IMR-90 (cell line): ENCODE data around the gene SMARCA2. TPM values are rescaled to one million over a fixed set of nuclear protein-coding genes. Genes with fewer than 3 reads are reported as not detected.

ENCODE experiments used
- ATAC-seq: fragments of 200-7000 bp; cut with Tn5 transposase; 2 replicates; pipeline ENCODE4 v1.9.1; 2020; ENCODE audit warnings: low read depth, mild to moderate bottlenecking, moderate library complexity
- BruUV-seq: library from RNA; stranded (reverse); fragments of 400-500 nt; replicated peaks from 2 replicates; lab custom pipeline; 2021; lab: Mats Ljungman, UMichigan
- CTCF ChIA-PET: fragments of 300-600 bp; formaldehyde crosslinking; extraction: SDS; loops from one replicate; lab custom pipeline; 2021; ENCODE audit warnings: antibody characterized with exemption; lab: Yijun Ruan, JAX
- POLR2A ChIA-PET: fragments of 300-600 bp; sonication (Branson Sonifier 250); formaldehyde crosslinking; loops from one replicate; lab custom pipeline; 2022; ENCODE audit warnings: antibody characterized with exemption; ENCODE audit not compliant: unreplicated experiment; lab: Charles Lee
- DNase-seq: peaks from one replicate; pipeline ENCODE4 v3.0.0; 2013
- H2AFZ ChIP-seq: replicated peaks from 2 replicates; pipeline ENCODE3; 2013; ENCODE audit warnings: low read length, mild to moderate bottlenecking; ENCODE audit not compliant: poor library complexity
- H2AK5ac ChIP-seq: 2 replicates; pipeline ENCODE4 v1.6.1; 2013; ENCODE audit warnings: low read depth, low read length, inconsistent platforms
- H2AK9ac ChIP-seq: replicated peaks from 2 replicates; pipeline ENCODE3; 2013; ENCODE audit warnings: mild to moderate bottlenecking, low read depth, low read length, moderate library complexity; ENCODE audit not compliant: poor library complexity
- H2BK120ac ChIP-seq: 2 replicates; pipeline ENCODE4 v1.6.1; 2013; ENCODE audit warnings: low read depth, low read length, inconsistent platforms
- H2BK15ac ChIP-seq: 3 replicates; pipeline ENCODE4 v1.6.1; 2013; ENCODE audit warnings: low read depth, low read length, inconsistent platforms
- H2BK20ac ChIP-seq: 2 replicates; pipeline ENCODE4 v1.6.1; 2013; ENCODE audit warnings: low read depth, mild to moderate bottlenecking, inconsistent platforms, low read length, moderate library complexity
- H2BK5ac ChIP-seq: 2 replicates; pipeline ENCODE4 v1.6.1; 2013; ENCODE audit warnings: mild to moderate bottlenecking, low read depth, low read length, inconsistent platforms; ENCODE audit not compliant: poor library complexity, severe bottlenecking
- H3K14ac ChIP-seq: replicated peaks from 2 replicates; pipeline ENCODE4 v1.6.1; 2013; ENCODE audit warnings: low read depth, low read length, inconsistent platforms
- H3K18ac ChIP-seq: 2 replicates; pipeline ENCODE4 v1.6.1; 2013; ENCODE audit warnings: low read depth, low read length, control low read depth
- H3K23ac ChIP-seq: 2 replicates; pipeline ENCODE4 v1.6.1; 2013; ENCODE audit warnings: low read depth, low read length, inconsistent platforms
- H3K27ac ChIP-seq: 2 replicates; pipeline ENCODE4 v1.5.1; 2013; ENCODE audit warnings: mild to moderate bottlenecking, control low read depth, low read length; ENCODE audit not compliant: insufficient read depth
- H3K27me3 ChIP-seq: 2 replicates; pipeline ENCODE4 v1.6.1; 2013; ENCODE audit warnings: low read length; ENCODE audit not compliant: control insufficient read depth, insufficient read depth
- H3K36me3 ChIP-seq: 2 replicates; pipeline ENCODE4 v1.6.1; 2013; ENCODE audit warnings: low read length, mixed read lengths; ENCODE audit not compliant: control insufficient read depth, insufficient read depth
- H3K4ac ChIP-seq: 2 replicates; pipeline ENCODE4 v1.6.1; 2013; ENCODE audit warnings: low read depth, low read length, inconsistent platforms
- H3K4me1 ChIP-seq: 2 replicates; pipeline ENCODE4 v1.6.1; 2013; ENCODE audit warnings: low read length, mixed read lengths; ENCODE audit not compliant: control insufficient read depth, insufficient read depth
- H3K4me2 ChIP-seq: 2 replicates; pipeline ENCODE4 v1.6.1; 2013; ENCODE audit warnings: low read depth, mild to moderate bottlenecking, control low read depth, low read length, moderate library complexity
- H3K4me3 ChIP-seq: 2 replicates; pipeline ENCODE4 v1.5.1; 2013; ENCODE audit warnings: low read depth, mild to moderate bottlenecking, control low read depth, low read length, moderate library complexity; ENCODE audit not compliant: insufficient read depth
- H3K56ac ChIP-seq: 2 replicates; pipeline ENCODE4 v1.6.1; 2013; ENCODE audit warnings: low read length, inconsistent platforms; ENCODE audit not compliant: insufficient read depth; ENCODE audit errors: extremely low read depth
- H3K79me1 ChIP-seq, 2 experiments: 2 replicates each; pipeline ENCODE4 v1.6.1; 2013; ENCODE audit warnings: low read length in 2 of 2, inconsistent platforms in 1 of 2, low read depth in 1 of 2
- H3K9ac ChIP-seq: 2 replicates; pipeline ENCODE4 v1.6.1; 2013; ENCODE audit warnings: low read depth, low read length, control low read depth
- H3K9me1 ChIP-seq: 2 replicates; pipeline ENCODE4 v1.6.1; 2013; ENCODE audit warnings: low read length, inconsistent platforms; ENCODE audit not compliant: insufficient read depth
- H3K9me3 ChIP-seq: 2 replicates; pipeline ENCODE4 v1.6.1; 2013; ENCODE audit warnings: low read length; ENCODE audit not compliant: control insufficient read depth, insufficient read depth
- H4K20me1 ChIP-seq: 2 replicates; pipeline ENCODE4 v1.6.1; 2013; ENCODE audit warnings: low read length, inconsistent platforms; ENCODE audit not compliant: insufficient read depth
- H4K5ac ChIP-seq: 2 replicates; pipeline ENCODE4 v1.6.1; 2013; ENCODE audit warnings: mild to moderate bottlenecking, low read depth, low read length, control low read depth
- H4K8ac ChIP-seq, 2 experiments: 2 replicates each; pipeline ENCODE4 v1.6.1; 2013; ENCODE audit warnings: low read depth in 2 of 2, low read length in 2 of 2, control low read depth in 1 of 2, inconsistent platforms in 1 of 2
- H4K91ac ChIP-seq: 2 replicates; pipeline ENCODE4 v1.6.1; 2013; ENCODE audit warnings: low read depth, low read length, inconsistent platforms; ENCODE audit not compliant: insufficient read depth
- BHLHE40 ChIP-seq: fragments of 150-350 bp; IDR thresholded peaks from 2 replicates; pipeline ENCODE4 v1.6.1; 2016; ENCODE audit warnings: mild to moderate bottlenecking, low read depth, low read length
- CEBPB ChIP-seq: IDR thresholded peaks from 2 replicates; pipeline ENCODE4 v1.6.1; 2012; ENCODE audit warnings: low read depth, low read length, improper control_type of control experiment
- CHD1 ChIP-seq: IDR thresholded peaks from 2 replicates; pipeline ENCODE4 v1.6.1; 2012; ENCODE audit warnings: low read depth, low read length, improper control_type of control experiment
- FOS ChIP-seq: fragments of 150-350 bp; IDR thresholded peaks from 2 replicates; pipeline ENCODE4 v1.6.1; 2016; ENCODE audit warnings: low read depth, low read length
- MAFK ChIP-seq: IDR thresholded peaks from 2 replicates; pipeline ENCODE4 v1.6.1; 2012; ENCODE audit warnings: low read depth, low read length, improper control_type of control experiment
- MAZ ChIP-seq: IDR thresholded peaks from 2 replicates; pipeline ENCODE4 v1.6.1; 2012; ENCODE audit warnings: low read depth, mild to moderate bottlenecking, low read length, improper control_type of control experiment, moderate library complexity, borderline replicate concordance
- MXI1 ChIP-seq: IDR thresholded peaks from 2 replicates; pipeline ENCODE4 v1.6.1; 2012; ENCODE audit warnings: low read depth, mild to moderate bottlenecking, low read length, moderate library complexity, borderline replicate concordance
- NFE2L2 ChIP-seq: fragments of 150-350 bp; IDR thresholded peaks from 2 replicates; pipeline ENCODE4 v1.6.1; 2016; ENCODE audit warnings: low read depth, mild to moderate bottlenecking, low read length
- POLR2A ChIP-seq: IDR thresholded peaks from 2 replicates; pipeline ENCODE4 v1.6.1; 2012; ENCODE audit warnings: mild to moderate bottlenecking, low read depth, low read length
- RAD21 ChIP-seq: IDR thresholded peaks from 2 replicates; pipeline ENCODE4 v1.6.1; 2012; ENCODE audit warnings: low read length, improper control_type of control experiment
- RCOR1 ChIP-seq: IDR thresholded peaks from 2 replicates; pipeline ENCODE4 v1.6.1; 2012; ENCODE audit warnings: mild to moderate bottlenecking, low read length, improper control_type of control experiment; ENCODE audit not compliant: insufficient replicate concordance
- RFX5 ChIP-seq: IDR thresholded peaks from 2 replicates; pipeline ENCODE4 v1.8.0; 2012; ENCODE audit warnings: low read depth, mild to moderate bottlenecking, low read length, moderate library complexity
- SMC3 ChIP-seq: fragments of 150-350 bp; IDR thresholded peaks from 2 replicates; pipeline ENCODE4 v1.6.1; 2016; ENCODE audit warnings: low read depth, mild to moderate bottlenecking, antibody characterized with exemption, low read length, moderate library complexity
- WGBS, 2 experiments: methylation state at CpG; one replicate each; pipeline versions ENCODE4 v1.1.5 to v1.1.7; 2013; ENCODE audit warnings: missing lambda C conversion rate in 2 of 2; ENCODE audit not compliant: insufficient read length in 1 of 2; ENCODE audit errors: extremely low coverage in 2 of 2; 5-methylcytosine and 5-hydroxymethylcytosine counted together
- dilution Hi-C: fragments of 300-500 bp; cut with HindIII; formaldehyde crosslinking; loops from one replicate; pipeline ENCODE4 v1.14.3; 2018; ENCODE audit warnings: low sequenced_read_pairs; ENCODE audit not compliant: unreplicated experiment
- in situ Hi-C: fragments of 300-500 bp; cut with MboI; formaldehyde crosslinking; loops from 3 replicates; pipeline ENCODE4 v1.14.3; 2019; ENCODE audit warnings: low sequenced_read_pairs, inconsistent platforms, mixed read lengths
- intact Hi-C: fragments of 100-400 bp; cut with micrococcal nuclease; formaldehyde crosslinking; loops from 2 replicates; pipeline ENCODE4 v1.10.0; 2022
- polyA plus RNA-seq, 3 experiments: library from polyadenylated mRNA; depleted of rRNA; stranded (reverse); fragments of >200 nt; gene quantifications; 2 replicates each; pipeline ENCODE4 v1.2.3, GENCODE V29; 2012; ENCODE audit warnings: low replicate concordance in 1 of 3
- total RNA-seq: library from RNA; depleted of rRNA; stranded (reverse); fragments of >200 nt; gene quantifications from 2 replicates; pipeline ENCODE4 v1.2.3, GENCODE V29; 2012
- TF ChIP-seq, protein P1 (sequence below): fragments of 150-350 bp; IDR thresholded peaks from 2 replicates; pipeline ENCODE4 v1.6.1; 2016; ENCODE audit warnings: low read depth, mild to moderate bottlenecking, low read length, moderate library complexity, borderline replicate concordance
- TF ChIP-seq, protein P2 (sequence below): conservative IDR thresholded peaks from 2 replicates; pipeline ENCODE4 v1.5.1; 2012; ENCODE audit warnings: mild to moderate bottlenecking, low read depth, low read length, improper control_type of control experiment
- TF ChIP-seq, protein P3 (sequence below): fragments of 150-350 bp; IDR thresholded peaks from 2 replicates; pipeline ENCODE4 v1.6.1; 2017; ENCODE audit warnings: mild to moderate bottlenecking, antibody characterized with exemption, low read length, low read depth

Gene SMARCA2
- total and polyA plus RNA-seq, 2 of the 4 experiments (the other 2 are of a cell fraction): 25.3 to 26.7 TPM

DNA sequence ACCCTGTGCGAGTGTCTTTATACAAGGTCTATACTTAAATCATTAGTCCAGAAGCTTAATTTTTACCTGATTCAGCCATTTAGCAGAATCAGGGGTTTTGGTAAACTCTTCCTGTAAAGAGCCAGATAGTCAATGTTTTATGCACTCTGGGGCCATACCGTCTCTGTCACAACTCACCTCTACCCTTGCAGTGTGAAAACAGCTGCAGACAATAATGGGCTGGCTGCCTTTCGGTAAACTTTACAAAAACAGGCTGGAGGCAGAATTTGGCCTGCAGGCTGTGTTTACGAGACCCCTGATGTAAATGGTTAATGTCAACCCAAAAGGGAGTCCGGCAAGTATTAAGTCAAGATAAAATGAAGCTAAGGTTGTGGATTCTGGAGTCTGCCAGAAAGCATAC, 32.8 kb downstream of the SMARCA2 start:
- no peak for ATAC-seq
- H3K4me3 ChIP-seq: no peak overlapping the region
- no peak overlapping the region for H3K14ac ChIP-seq
- H4K8ac ChIP-seq: no peak overlapping the region
- CTCF ChIA-PET: no interaction called here
- H3K36me3 ChIP-seq: peaks cover 7% of the 10 kb centered on the region
- H3K9me1 ChIP-seq: no peaks in the 10 kb centered on the region
- no CpG with 5 or more reads among the region's 5 CpGs for WGBS, 2 experiments
- no peak overlapping the region for H2BK20ac ChIP-seq
- H3K27ac ChIP-seq: no peak overlapping the region
- no TSS peak for BruUV-seq
- no peak overlapping the region for H3K18ac ChIP-seq
- H4K5ac ChIP-seq: no peak overlapping the region
- H3K27me3 ChIP-seq: no peaks in the 10 kb centered on the region
- H2BK120ac ChIP-seq: no peak overlapping the region
- H3K79me1 ChIP-seq: no peaks in the 10 kb centered on the region; a peak in 1 of 4 replicates
- no peak overlapping the region for H2AK5ac ChIP-seq
- no peak for TF ChIP-seq SMC3
- TF ChIP-seq, protein P1, sequence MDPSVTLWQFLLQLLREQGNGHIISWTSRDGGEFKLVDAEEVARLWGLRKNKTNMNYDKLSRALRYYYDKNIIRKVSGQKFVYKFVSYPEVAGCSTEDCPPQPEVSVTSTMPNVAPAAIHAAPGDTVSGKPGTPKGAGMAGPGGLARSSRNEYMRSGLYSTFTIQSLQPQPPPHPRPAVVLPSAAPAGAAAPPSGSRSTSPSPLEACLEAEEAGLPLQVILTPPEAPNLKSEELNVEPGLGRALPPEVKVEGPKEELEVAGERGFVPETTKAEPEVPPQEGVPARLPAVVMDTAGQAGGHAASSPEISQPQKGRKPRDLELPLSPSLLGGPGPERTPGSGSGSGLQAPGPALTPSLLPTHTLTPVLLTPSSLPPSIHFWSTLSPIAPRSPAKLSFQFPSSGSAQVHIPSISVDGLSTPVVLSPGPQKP: no peak
- TF ChIP-seq, protein P2, sequence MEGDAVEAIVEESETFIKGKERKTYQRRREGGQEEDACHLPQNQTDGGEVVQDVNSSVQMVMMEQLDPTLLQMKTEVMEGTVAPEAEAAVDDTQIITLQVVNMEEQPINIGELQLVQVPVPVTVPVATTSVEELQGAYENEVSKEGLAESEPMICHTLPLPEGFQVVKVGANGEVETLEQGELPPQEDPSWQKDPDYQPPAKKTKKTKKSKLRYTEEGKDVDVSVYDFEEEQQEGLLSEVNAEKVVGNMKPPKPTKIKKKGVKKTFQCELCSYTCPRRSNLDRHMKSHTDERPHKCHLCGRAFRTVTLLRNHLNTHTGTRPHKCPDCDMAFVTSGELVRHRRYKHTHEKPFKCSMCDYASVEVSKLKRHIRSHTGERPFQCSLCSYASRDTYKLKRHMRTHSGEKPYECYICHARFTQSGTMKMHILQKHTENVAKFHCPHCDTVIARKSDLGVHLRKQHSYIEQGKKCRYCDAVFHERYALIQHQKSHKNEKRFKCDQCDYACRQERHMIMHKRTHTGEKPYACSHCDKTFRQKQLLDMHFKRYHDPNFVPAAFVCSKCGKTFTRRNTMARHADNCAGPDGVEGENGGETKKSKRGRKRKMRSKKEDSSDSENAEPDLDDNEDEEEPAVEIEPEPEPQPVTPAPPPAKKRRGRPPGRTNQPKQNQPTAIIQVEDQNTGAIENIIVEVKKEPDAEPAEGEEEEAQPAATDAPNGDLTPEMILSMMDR: no peak
- TF ChIP-seq POLR2A: no peak
- TF ChIP-seq RFX5: no peak
- no peak for TF ChIP-seq CHD1
- no peak for TF ChIP-seq MXI1
- no peak for TF ChIP-seq FOS
- TF ChIP-seq NFE2L2: no peak
- TF ChIP-seq, protein P3, sequence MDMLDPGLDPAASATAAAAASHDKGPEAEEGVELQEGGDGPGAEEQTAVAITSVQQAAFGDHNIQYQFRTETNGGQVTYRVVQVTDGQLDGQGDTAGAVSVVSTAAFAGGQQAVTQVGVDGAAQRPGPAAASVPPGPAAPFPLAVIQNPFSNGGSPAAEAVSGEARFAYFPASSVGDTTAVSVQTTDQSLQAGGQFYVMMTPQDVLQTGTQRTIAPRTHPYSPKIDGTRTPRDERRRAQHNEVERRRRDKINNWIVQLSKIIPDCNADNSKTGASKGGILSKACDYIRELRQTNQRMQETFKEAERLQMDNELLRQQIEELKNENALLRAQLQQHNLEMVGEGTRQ: no peak
- no peak for TF ChIP-seq RCOR1
- TF ChIP-seq BHLHE40: no peak
- TF ChIP-seq MAZ: no peak
- TF ChIP-seq CEBPB: no peak
- no peak for TF ChIP-seq RAD21
- no peak for TF ChIP-seq MAFK
- no peak overlapping the region for H2BK5ac ChIP-seq
- intact Hi-C loops (no loop called here), dilution Hi-C loops (no loop called here), in situ Hi-C loops (no loop called here)
- H3K9ac ChIP-seq: no peak overlapping the region
- H3K9me3 ChIP-seq: no peaks in the 10 kb centered on the region
- H3K56ac ChIP-seq: no peak overlapping the region
- H3K23ac ChIP-seq: no peak overlapping the region
- H4K91ac ChIP-seq: no peak overlapping the region
- no peak overlapping the region for H2AK9ac ChIP-seq
- no peak for DNase-seq
- POLR2A ChIA-PET: no interaction called here
- no peak overlapping the region for H3K4ac ChIP-seq
- H4K20me1 ChIP-seq: no peaks in the 10 kb centered on the region
- H2BK15ac ChIP-seq: no peak overlapping the region
- H3K4me1 ChIP-seq: no peaks in the 10 kb centered on the region
- H3K4me2 ChIP-seq: no peak overlapping the region
- H2AFZ ChIP-seq: no peak overlapping the region
